Neural cell (in vitro differentiated cells): ENCODE measurements around the gene TNRC6A. TPM values are rescaled to one million over a fixed set of nuclear protein-coding genes. Genes with fewer than 3 reads are reported as not detected.

Experiments
- H2AFZ ChIP-seq: fragments of 200-600, 300-800 bp; sonication (generic), shearing (Covaris generic); 2 replicates; pipeline ENCODE4 v1.6.0; 2014; ENCODE audit warnings: low read depth, mild to moderate bottlenecking, antibody characterized with exemption, low read length, moderate library complexity
- H3F3A ChIP-seq: fragments of 200-600 bp; shearing (Covaris generic); 2 replicates; pipeline ENCODE4 v1.6.1; 2016; ENCODE audit warnings: mild to moderate bottlenecking, moderate library complexity, mixed read lengths, antibody characterized with exemption, low read length; ENCODE audit not compliant: insufficient read depth, poor library complexity, severe bottlenecking
- H3K27ac ChIP-seq: fragments of 200-600, 300-800 bp; sonication (generic), shearing (Covaris generic); 2 replicates; pipeline ENCODE4 v1.5.1; 2014; ENCODE audit warnings: mild to moderate bottlenecking, low read length, moderate library complexity
- H3K27me3 ChIP-seq: fragments of 300-800, 200-600 bp; sonication (generic), shearing (Covaris generic); 2 replicates; pipeline ENCODE4 v1.6.0; 2014; ENCODE audit warnings: mild to moderate bottlenecking, low read depth, low read length, moderate library complexity; ENCODE audit not compliant: insufficient read depth
- H3K36me3 ChIP-seq: fragments of 300-800, 200-600 bp; sonication (generic), shearing (Covaris generic); 2 replicates; pipeline ENCODE4 v1.5.1; 2014; ENCODE audit warnings: mild to moderate bottlenecking, antibody characterized with exemption, low read length, moderate library complexity; ENCODE audit not compliant: insufficient read depth
- H3K4me2 ChIP-seq: fragments of 300-800, 200-600 bp; sonication (generic), shearing (Covaris generic); 2 replicates; pipeline ENCODE4 v1.6.0; 2014; ENCODE audit warnings: mild to moderate bottlenecking, low read length
- H3K4me3 ChIP-seq: fragments of 300-800, 200-600 bp; sonication (generic), shearing (Covaris generic); 2 replicates; pipeline ENCODE4 v1.5.1; 2014; ENCODE audit warnings: mild to moderate bottlenecking, low read length, moderate library complexity
- H3K79me2 ChIP-seq: fragments of 200-600 bp; shearing (Covaris generic); replicated peaks from 2 replicates; pipeline ENCODE4 v1.6.0; 2014; ENCODE audit warnings: mild to moderate bottlenecking, low read length, moderate library complexity; ENCODE audit not compliant: insufficient read depth
- H3K9ac ChIP-seq: fragments of 300-800, 200-600 bp; sonication (generic), shearing (Covaris generic); 2 replicates; pipeline ENCODE4 v1.6.1; 2016; ENCODE audit warnings: mild to moderate bottlenecking, low read length, mixed read lengths
- H3K9me2 ChIP-seq: fragments of 200-600 bp; shearing (Covaris generic); 2 replicates; pipeline ENCODE4 v1.6.1; 2016; ENCODE audit warnings: mild to moderate bottlenecking, low read length, mixed read lengths; ENCODE audit not compliant: insufficient read depth
- H3K9me3 ChIP-seq: fragments of 200-600, 300-800 bp; sonication (generic), shearing (Covaris generic); 2 replicates; pipeline ENCODE4 v1.6.1; 2016; ENCODE audit warnings: mild to moderate bottlenecking, mixed run types, low read length, moderate library complexity, mixed read lengths
- H4K20me1 ChIP-seq: fragments of 200-600 bp; shearing (Covaris generic); 2 replicates; pipeline ENCODE4 v1.6.1; 2016; ENCODE audit warnings: mild to moderate bottlenecking, mixed run types; ENCODE audit not compliant: insufficient read depth
- EP300 ChIP-seq: fragments of 450-650 bp; conservative IDR thresholded peaks from 2 replicates; pipeline ENCODE4 v1.6.1; 2014; ENCODE audit warnings: antibody characterized with exemption, mild to moderate bottlenecking, moderate library complexity; ENCODE audit not compliant: poor library complexity, severe bottlenecking
- EZH2 ChIP-seq: fragments of 200-600, 300-800 bp; shearing (Covaris generic), sonication (generic); IDR thresholded peaks from 2 replicates; pipeline ENCODE4 v1.6.1; 2014; ENCODE audit warnings: antibody characterized with exemption, low read length, borderline replicate concordance, mild to moderate bottlenecking; ENCODE audit not compliant: insufficient read depth, poor library complexity, severe bottlenecking
- MXI1 ChIP-seq: fragments of 450-650 bp; conservative IDR thresholded peaks from 2 replicates; pipeline ENCODE4 v1.6.1; 2014; ENCODE audit warnings: antibody characterized with exemption, mild to moderate bottlenecking; ENCODE audit not compliant: poor library complexity, severe bottlenecking
- POLR2AphosphoS5 ChIP-seq: IDR thresholded peaks from 2 replicates; pipeline ENCODE4 v1.6.1; 2012
- RAD21 ChIP-seq: fragments of 450-650 bp; conservative IDR thresholded peaks from 2 replicates; pipeline ENCODE4 v1.6.1; 2014; ENCODE audit warnings: antibody characterized with exemption, mild to moderate bottlenecking, moderate library complexity
- SMC3 ChIP-seq: fragments of 450-650 bp; conservative IDR thresholded peaks from 2 replicates; pipeline ENCODE4 v1.6.1; 2014; ENCODE audit warnings: antibody characterized with exemption, mild to moderate bottlenecking, moderate library complexity; ENCODE audit not compliant: poor library complexity
- TAF1 ChIP-seq: IDR thresholded peaks from 2 replicates; pipeline ENCODE4 v1.6.1; 2012; ENCODE audit warnings: low read depth
- polyA plus RNA-seq: library from polyadenylated mRNA; depleted of rRNA; stranded (reverse); fragments of >200 nt; gene quantifications from 2 replicates; pipeline ENCODE4 v1.2.3, GENCODE V29; 2014
- TF ChIP-seq, protein P1 (sequence below): fragments of 450-650 bp; IDR thresholded peaks from 2 replicates; pipeline ENCODE4 v1.5.1; 2014; ENCODE audit warnings: antibody characterized with exemption, mild to moderate bottlenecking, moderate library complexity; ENCODE audit not compliant: poor library complexity, severe bottlenecking
- TF ChIP-seq, protein P2 (sequence below): IDR thresholded peaks from 2 replicates; pipeline ENCODE4 v1.6.1; 2012; ENCODE audit warnings: borderline replicate concordance

TNRC6A gene
- polyA plus RNA-seq, 1 donor from 2014 or later = 32.1 TPM

DNA sequence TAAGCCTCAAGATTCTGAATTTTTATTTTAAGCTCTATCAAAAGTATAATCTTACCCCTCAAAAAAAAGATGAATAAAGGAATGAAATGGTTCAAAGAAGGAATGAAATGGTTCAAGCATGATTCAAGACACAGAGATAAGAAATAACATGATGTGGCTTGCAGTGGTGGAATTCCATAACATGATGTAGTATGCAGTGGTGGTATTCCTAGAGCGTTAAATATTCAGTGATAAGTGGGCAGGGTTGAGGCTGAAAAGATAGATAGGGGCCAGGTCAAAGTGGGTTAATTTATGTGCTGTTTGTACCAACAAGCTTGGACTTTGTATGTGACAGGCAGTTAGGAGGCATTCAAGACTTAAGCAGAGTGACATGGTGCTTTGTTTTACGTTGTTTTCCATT lies 29.6 kb downstream of the TNRC6A start (continued):
- TF ChIP-seq SMC3 = no peak

DNA sequence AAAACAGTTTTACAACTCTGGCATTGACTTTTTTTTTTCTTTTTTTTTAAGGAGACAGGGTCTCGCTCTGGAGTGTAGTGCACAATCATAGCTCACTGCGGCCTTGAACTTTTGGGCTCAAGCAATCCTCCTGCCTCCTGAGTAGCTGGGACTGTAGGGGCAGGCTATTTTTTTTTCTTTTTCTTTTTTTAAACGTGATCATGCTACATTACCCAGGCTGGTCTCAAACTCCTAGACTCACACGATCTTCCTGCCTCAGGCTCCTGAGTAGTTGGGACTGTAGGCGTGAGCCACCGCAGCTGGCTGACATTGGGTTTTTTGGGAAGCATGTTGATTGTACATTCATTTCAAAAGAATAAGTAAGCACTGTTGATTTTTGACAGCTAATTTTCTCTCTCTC lies 32.1 kb downstream of the TNRC6A start:
- Histone ChIP-seq H3K9ac (no peak overlapping the region), H3K9me2 (no peaks in the 10 kb centered on the region), H3K4me2 (no peak overlapping the region), H3K79me2 (peaks cover 43% of the 10 kb centered on the region), H3K9me3 (no peaks in the 10 kb centered on the region), H3K27me3 (no peaks in the 10 kb centered on the region), H3K27ac (no peak overlapping the region), H3F3A (no peaks in the 10 kb centered on the region), H2AFZ (no peak overlapping the region), H3K4me3 (no peak overlapping the region), H4K20me1 (peaks cover 14% of the 10 kb centered on the region), H3K36me3 (no peaks in the 10 kb centered on the region)
- no peak for TF ChIP-seq EP300
- TF ChIP-seq, protein P1, sequence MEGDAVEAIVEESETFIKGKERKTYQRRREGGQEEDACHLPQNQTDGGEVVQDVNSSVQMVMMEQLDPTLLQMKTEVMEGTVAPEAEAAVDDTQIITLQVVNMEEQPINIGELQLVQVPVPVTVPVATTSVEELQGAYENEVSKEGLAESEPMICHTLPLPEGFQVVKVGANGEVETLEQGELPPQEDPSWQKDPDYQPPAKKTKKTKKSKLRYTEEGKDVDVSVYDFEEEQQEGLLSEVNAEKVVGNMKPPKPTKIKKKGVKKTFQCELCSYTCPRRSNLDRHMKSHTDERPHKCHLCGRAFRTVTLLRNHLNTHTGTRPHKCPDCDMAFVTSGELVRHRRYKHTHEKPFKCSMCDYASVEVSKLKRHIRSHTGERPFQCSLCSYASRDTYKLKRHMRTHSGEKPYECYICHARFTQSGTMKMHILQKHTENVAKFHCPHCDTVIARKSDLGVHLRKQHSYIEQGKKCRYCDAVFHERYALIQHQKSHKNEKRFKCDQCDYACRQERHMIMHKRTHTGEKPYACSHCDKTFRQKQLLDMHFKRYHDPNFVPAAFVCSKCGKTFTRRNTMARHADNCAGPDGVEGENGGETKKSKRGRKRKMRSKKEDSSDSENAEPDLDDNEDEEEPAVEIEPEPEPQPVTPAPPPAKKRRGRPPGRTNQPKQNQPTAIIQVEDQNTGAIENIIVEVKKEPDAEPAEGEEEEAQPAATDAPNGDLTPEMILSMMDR = no peak
- no peak for TF ChIP-seq POLR2AphosphoS5
- TF ChIP-seq MXI1 = no peak
- no peak for TF ChIP-seq SMC3
- TF ChIP-seq, protein P2, sequence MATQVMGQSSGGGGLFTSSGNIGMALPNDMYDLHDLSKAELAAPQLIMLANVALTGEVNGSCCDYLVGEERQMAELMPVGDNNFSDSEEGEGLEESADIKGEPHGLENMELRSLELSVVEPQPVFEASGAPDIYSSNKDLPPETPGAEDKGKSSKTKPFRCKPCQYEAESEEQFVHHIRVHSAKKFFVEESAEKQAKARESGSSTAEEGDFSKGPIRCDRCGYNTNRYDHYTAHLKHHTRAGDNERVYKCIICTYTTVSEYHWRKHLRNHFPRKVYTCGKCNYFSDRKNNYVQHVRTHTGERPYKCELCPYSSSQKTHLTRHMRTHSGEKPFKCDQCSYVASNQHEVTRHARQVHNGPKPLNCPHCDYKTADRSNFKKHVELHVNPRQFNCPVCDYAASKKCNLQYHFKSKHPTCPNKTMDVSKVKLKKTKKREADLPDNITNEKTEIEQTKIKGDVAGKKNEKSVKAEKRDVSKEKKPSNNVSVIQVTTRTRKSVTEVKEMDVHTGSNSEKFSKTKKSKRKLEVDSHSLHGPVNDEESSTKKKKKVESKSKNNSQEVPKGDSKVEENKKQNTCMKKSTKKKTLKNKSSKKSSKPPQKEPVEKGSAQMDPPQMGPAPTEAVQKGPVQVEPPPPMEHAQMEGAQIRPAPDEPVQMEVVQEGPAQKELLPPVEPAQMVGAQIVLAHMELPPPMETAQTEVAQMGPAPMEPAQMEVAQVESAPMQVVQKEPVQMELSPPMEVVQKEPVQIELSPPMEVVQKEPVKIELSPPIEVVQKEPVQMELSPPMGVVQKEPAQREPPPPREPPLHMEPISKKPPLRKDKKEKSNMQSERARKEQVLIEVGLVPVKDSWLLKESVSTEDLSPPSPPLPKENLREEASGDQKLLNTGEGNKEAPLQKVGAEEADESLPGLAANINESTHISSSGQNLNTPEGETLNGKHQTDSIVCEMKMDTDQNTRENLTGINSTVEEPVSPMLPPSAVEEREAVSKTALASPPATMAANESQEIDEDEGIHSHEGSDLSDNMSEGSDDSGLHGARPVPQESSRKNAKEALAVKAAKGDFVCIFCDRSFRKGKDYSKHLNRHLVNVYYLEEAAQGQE = no peak
- no peak for TF ChIP-seq EZH2
- no peak for TF ChIP-seq TAF1
- TF ChIP-seq RAD21 = no peak

DNA sequence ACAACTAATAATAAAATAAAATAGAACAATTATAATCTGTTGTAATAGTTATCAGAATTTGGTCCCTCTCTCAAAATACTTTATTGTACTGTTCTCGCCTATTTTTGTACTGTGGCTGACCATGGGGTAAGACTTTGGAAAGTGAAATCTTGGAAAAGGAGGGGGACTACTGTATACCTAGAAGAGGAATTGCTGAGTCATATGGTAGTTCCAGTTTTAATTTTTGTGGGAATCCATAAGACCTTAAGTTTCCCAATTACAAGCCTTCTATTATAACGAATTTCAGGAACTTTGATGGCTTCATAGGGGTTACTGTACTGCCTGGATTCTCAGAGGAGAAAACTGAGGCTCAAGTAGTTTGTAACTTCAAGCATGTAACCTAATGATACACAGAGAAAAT lies 35.5 kb downstream of the TNRC6A start:
- H3K79me2 ChIP-seq = peaks cover 30% of the 10 kb centered on the region
- H3K9me3 ChIP-seq = no peaks in the 10 kb centered on the region
- no peaks in the 10 kb centered on the region for H3K9me2 ChIP-seq
- H4K20me1 ChIP-seq = no peaks in the 10 kb centered on the region
- H3F3A ChIP-seq = no peaks in the 10 kb centered on the region
- no peak for TF ChIP-seq SMC3
- TF ChIP-seq, protein P1 = no peak
- H3K4me2 ChIP-seq = no peak overlapping the region
- no peaks in the 10 kb centered on the region for H3K27me3 ChIP-seq
- H2AFZ ChIP-seq = no peak overlapping the region
- H3K9ac ChIP-seq = no peak overlapping the region
- H3K36me3 ChIP-seq = no peaks in the 10 kb centered on the region
- no peak overlapping the region for H3K27ac ChIP-seq
- H3K4me3 ChIP-seq = no peak overlapping the region
